ENCODE data around the gene UPK1A. TPM values are rescaled to one million over a fixed set of nuclear protein-coding genes. Genes with fewer than 3 reads are reported as not detected.

Gene UPK1A
- total and polyA plus RNA-seq, 9 of the 15 experiments (the other 6 are each of a cell fraction or from before 2014, with no cell fraction given), result 0.06 to 0.13 TPM; not detected in 7

DNA sequence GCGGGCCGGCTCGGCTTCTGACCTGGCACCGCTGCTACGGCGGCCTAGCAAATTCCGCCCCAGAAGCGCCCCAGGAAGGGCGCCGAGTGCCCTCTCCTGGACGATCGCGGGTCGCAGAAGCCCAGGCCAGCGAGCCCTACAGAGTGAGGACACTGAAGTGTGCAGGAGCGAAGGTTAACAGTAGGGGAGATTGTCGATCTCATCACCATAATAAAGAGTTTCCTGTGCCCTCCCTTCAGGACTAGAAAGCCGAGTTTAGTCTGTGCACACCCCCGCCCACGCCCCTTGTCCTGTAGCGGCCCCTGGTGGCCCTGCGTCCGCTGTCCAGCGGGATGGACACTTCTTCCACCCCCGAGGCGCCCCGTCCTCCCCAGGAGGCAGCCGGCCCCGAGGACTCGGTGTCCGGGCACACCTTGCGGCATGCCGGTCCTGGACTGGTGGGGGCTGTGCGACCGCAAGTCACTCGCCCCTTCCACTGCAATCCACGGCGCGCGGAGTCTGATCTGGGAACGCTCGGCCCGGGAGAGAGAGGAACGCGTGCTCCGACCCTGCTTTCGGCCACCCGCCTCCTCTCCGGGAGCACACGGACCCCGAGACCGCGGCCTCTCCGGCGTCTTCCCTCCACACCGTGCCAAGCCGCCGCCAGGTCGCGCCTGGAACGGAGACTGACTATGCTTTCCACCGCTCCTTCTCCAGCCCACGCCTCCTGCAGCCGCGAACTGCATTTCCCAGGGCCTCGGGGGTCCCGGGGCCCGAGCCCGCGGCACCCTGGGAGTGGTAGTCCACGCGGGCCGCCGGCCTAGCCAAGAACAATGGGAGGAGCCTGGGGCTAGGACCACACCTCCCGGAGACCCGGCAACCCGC, 50.7 kb downstream of the UPK1A start (continued):
- TF ChIP-seq EGR1 (conservative IDR thresholded peaks at IDR 0.05), result peak; percentile 98
- no peak; the same call in 1 of the 2 replicates for TF ChIP-seq BHLHE40 (IDR thresholded peaks at IDR 0.05; ENCODE audit: low read length)
- TF ChIP-seq, protein P1, sequence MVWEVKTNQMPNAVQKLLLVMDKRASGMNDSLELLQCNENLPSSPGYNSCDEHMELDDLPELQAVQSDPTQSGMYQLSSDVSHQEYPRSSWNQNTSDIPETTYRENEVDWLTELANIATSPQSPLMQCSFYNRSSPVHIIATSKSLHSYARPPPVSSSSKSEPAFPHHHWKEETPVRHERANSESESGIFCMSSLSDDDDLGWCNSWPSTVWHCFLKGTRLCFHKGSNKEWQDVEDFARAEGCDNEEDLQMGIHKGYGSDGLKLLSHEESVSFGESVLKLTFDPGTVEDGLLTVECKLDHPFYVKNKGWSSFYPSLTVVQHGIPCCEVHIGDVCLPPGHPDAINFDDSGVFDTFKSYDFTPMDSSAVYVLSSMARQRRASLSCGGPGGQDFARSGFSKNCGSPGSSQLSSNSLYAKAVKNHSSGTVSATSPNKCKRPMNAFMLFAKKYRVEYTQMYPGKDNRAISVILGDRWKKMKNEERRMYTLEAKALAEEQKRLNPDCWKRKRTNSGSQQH (CRISPR knock-in tag; IDR thresholded peaks at IDR 0.05), result no peak
- TF ChIP-seq ZNF324 (CRISPR knock-in tag; IDR thresholded peaks at IDR 0.05), result no peak
- no peak for TF ChIP-seq NELFE (IDR thresholded peaks at IDR 0.05; ENCODE audit: insufficient read depth, insufficient read length)
- TF ChIP-seq HDGF (IDR thresholded peaks at IDR 0.05), result no peak
- TF ChIP-seq MXI1 (IDR thresholded peaks at IDR 0.05; ENCODE audit: low read depth, low read length), result no peak
- no peak for TF ChIP-seq MITF (IDR thresholded peaks at IDR 0.05)
- 0 out of 2 replicates have a peak, but pooled peaks have one; percentile 76 for TF ChIP-seq ELF2 (CRISPR knock-in tag; IDR thresholded peaks at IDR 0.05)
- TF ChIP-seq L3MBTL2 (IDR thresholded peaks at IDR 0.05), result peak; percentile 75
- no peak for TF ChIP-seq SRSF9 (IDR thresholded peaks at IDR 0.05; ENCODE audit: borderline replicate concordance, low read depth, low read length)
- TF ChIP-seq KDM1A (IDR thresholded peaks at IDR 0.05), result no peak
- TF ChIP-seq ZNF76 (CRISPR knock-in tag; IDR thresholded peaks at IDR 0.05; ENCODE audit: borderline replicate concordance), result no peak; the same call in 1 of the 2 replicates
- TF ChIP-seq ZFP91 (CRISPR knock-in tag; IDR thresholded peaks at IDR 0.05), result peak; percentile 23; the same call in 1 of the 2 replicates
- TF ChIP-seq STAT6 (CRISPR knock-in tag; IDR thresholded peaks at IDR 0.05), result no peak
- no peak for TF ChIP-seq ZKSCAN8 (CRISPR knock-in tag; IDR thresholded peaks at IDR 0.05)
- peak; percentile 58 for TF ChIP-seq GABPB1 (CRISPR knock-in tag; IDR thresholded peaks at IDR 0.05)
- TF ChIP-seq KLF1 (tag; IDR thresholded peaks at IDR 0.05), result peak; percentile 17; the same call in 1 of the 2 replicates
- TF ChIP-seq HDAC2 (IDR thresholded peaks at IDR 0.05), result peak; percentile 80; the same call in 1 of the 2 replicates

All from K562 (cell line).